GM19452 (cell line): ENCODE data around the gene SEPTIN10.
"Not testable (repeated sequence)": the region's sequence is repeated elsewhere in the genome, so short reads cannot be mapped to it uniquely, and the experiment has no call there.

ENCODE experiments used
- ATAC-seq: cut with Tn5 transposase; IDR thresholded peaks from one replicate; pipeline ENCODE4 v1.9.1; 2021; ENCODE audit not compliant: unreplicated experiment

The SEPTIN10 gene

DNA sequence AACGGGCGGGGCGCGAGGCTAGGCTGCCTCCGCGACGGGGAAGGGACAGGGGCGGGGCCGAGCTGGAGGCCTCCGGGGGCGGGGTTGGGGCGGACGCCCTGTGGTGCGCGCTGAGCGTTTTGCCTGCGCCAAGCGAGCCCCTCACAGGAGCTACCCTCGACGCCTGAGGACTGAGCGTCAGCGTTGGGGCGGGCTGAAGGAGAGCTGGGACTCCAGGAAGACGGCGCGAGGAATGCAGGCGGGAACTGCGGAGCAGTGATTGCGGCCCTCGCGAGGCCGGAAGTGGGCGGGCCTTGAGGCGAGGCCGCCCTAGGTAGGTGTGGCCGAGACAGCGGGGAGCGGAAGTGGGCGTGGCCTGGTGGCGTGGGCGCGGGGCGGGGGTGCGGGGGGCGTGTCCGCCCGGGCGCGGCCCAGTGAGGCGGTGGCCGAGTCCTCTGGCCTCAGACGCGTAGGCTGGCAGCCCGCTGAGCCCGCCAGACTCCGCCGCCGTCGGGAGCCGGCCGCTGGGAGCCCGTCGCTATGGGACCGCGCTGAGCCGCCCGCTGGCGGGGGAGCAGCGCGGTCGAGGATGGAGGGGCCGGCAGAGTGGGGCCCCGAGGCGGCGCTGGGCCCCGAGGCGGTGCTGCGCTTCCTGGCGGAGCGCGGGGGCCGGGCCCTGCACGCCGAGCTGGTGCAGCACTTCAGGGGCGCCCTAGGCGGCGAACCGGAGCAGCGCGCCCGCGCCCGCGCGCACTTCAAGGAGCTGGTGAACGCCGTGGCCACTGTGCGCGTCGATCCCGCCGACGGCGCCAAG, at the start of gene SEPTIN10, which contains the start of gene SOWAHC:
Gene SEPTIN10 (minus strand): TSS at position 45 of the 793 bp plus-strand sequence. CDS start 139 bp downstream, outside the sequence.
Gene SOWAHC (plus strand): TSS at position 443 of the 793 bp plus-strand sequence. CDS start 126 bp downstream, at position 569.
- ATAC-seq = peak; percentile 82

DNA sequence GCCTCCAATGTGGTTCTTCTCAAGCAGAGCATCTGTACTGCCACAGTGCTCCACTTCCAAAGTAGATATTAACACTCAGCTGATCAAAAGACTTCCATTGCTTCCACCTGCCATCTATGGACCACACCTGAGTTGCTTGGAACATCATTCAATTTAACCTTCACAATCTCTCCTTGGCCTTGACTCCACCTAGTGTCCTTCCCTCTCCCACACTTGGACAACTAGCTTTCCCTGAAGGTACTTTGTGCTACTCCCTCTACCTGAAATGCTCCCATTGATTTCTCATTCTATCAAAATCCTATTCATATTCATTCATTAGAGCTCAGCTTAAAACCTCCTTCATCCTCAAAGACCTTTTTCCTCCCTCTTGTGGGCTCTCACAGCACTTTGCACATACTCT, 49.1 kb upstream of the SEPTIN10 start:
- no peak for ATAC-seq

DNA sequence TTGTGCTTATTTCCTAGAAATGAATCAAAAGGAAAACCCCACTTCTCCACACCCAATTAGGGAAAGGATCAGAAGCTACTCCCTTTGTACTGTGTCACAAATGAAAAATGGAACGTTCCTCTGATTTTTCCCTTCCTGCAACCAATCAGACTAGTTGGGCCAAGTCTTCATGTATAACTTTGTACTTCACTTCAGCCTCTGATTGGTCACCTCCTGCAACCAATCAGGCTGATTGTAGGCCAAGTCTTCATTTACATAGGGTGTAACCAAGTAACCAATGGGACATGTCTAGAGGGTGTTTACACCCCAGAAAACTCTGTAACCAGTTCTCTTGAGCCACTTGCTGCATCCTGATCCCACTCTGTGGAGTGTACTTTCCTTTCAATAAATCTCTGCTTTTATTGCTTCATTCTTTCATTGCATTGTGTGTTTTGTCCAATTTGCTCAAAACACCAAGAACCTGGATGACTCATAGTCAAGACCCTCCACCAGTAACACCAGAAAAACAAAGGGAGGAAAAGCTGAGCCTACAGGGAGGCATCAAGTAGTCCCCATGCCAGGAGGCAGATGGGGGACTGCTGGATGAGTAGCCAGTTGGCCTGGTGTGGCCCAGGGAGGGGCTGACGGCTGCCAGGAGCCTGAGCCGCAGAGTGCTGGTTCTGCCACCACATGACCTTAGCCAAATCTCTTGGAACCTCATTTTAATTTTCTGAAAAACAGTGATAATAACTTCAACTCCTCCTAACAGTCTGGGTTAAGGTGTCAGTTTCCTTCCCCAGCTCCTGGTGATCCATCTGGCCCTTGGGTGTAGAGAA, 46.5 kb upstream of the SEPTIN10 start:
- ATAC-seq = no peak

DNA sequence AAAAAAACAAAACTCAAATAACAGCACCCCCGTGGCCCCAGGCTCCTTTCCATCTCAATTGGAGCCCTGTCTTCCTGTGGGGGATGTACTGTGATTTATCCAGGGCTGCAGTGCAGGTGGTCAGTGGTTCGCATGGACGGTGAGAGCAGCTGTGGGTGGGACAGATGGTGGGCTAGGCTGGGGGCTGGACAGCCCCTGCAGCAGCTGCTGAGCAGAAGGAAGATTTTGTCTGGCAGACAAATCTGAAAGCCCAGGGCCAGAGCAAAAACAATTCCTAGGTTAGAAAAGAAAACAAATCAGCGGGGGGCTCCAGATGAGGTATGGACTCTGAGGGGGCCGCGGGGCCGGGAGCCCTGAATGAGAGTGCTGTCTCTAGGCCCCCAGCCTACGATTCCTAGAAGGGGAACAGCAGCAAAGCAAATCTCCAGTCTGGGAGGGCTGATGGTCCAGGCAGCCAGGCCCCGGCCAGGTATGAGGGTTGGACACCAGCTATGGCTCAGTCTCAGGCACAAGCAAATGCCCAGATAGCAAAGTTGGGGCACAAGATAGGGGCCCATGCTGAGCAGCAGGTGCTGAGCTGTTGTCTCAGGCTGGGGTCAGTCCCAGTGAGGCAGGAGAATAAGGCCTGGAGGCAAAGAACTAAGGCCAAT, 45.8 kb upstream of the SEPTIN10 start:
- no peak for ATAC-seq

DNA sequence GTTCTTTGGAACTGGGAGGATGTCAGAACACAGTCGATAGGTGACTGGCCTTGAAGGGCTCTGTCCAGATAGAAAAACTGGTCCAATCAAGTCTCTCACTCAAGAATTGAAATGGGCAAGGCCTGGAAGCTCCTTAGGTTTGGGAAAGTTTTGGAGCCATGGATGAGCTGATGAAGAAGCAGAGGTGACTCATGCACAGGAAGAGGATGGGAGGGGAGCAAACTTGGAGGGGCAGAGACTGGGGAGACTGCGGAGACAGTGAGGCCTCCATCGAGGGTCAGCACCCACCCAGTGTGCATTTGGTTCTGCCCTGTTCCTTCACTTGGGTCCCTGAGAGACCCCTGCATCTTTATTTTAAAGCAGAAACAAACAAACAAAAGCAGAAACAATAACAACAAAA, 41.5 kb upstream of the SEPTIN10 start:
- ATAC-seq = no peak

DNA sequence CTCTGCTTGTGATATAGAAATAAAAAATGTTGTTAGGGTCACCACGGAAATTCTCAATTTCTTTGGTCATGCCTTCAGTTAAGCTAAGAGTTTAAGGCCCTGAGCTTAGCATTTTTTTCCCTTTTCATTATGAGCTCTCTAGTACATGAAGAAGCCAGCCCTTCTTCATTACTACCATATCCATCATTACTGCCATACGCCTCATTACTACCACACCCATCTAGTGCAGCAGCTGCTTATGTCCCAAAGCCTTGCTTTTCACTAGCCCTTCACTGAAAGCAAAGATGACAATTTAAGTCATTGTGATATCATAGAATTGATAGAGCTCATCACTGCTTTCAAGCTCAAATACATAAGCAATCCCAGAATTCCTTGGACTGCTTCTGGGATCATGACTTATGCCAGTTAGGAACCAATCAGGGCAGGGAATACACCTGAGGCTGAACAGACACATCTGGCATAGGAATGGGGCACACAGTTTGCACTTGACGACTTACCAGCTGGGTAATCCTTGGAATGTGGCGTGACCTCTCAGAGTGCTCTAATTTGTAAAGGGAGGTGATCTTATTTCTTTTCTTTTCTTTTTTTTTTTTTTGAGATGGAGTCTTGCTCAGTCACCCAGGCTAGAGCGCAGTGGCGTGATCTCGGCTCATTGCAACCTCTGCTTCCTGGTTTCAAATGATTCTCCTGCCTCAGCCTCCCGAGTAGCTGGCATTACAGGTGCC, 40.7 kb upstream of the SEPTIN10 start:
- no peak for ATAC-seq

DNA sequence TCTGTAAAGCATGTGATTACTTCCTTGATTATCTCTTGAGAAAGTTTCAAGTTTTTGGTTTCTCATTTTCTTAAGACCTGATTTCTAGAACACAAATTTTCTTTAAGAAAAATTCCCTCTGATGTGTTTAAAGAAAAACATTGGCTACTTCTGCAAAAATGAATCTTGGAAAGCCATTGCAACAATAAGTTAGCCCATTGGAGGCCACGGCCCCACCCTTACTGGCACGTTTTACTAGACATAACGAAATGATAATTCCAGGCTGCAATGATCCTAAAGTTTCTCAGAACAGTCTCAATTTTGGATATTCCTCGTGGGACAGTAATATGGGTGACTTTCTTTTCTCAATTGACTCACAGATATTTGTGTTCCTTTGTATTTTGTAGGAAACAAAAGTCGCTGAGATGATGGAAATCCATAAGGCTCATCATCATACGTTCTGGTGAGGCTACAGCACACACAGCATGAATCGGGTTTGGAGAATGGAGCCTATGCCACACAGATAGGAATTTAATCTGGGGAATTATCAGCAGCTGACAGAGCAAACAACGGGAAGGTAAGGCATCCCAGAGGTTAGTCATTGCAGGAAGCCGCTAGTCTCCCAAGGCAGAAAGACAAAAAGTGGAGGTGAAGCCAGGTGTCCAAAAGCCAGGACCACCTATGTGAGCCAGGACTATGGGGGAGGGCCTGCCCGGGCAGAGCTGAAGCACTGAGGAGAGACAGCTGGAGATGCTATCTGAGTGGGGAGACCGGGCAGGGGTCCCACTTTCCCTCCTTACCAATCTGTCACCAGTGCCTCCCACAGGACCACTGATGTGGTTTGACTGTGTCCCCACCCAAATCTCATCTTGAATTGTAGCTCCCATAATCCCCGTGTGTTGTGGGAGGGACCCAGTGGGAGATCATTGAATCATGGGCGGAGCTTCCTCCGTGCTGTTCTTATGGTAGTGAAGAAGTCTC, 36.2 kb upstream of the SEPTIN10 start:
- no peak for ATAC-seq

DNA sequence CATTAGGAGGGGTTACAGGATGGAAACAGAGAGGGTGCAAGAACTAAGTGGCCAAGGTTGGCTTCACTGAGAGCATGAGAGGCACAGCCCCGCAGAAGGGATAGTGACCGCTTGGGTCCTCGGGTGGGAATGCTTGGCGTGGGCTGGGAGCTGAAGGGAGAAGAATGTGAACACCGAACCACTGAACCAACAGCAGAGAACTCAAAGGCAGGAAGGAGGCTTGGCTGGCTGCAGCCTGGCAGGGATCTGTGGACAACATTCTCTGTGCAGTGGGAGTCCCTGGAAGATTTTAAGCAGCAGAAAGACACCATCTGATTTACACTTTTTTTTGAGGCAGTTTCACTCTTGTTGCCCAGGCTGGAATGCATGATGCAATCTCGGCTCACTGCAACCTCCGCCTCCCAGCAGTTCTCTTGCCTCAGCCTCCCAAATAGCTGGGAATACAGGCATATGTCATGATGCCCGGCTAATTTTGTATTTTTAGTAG, 34.3 kb upstream of the SEPTIN10 start:
- no peak for ATAC-seq

DNA sequence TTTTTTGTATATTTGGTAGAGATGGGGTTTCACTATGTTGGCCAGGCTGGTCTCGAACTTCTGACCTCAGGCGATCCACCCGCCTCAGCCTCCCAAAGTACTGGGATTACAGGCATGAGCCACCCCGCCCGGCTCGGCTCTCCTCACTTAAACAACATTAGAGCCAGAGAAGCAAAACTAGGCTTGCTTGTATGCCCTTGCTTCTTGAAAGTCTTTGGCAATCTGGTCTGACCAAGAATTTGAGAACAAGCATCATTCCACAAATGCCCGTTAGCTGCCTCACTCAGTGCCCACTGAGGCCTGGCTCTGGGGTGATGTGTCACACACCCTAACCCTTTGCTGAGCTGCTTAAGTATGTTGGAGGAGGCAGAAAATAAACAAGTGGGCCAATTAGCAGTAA, 33.9 kb upstream of the SEPTIN10 start:
- ATAC-seq = no peak

DNA sequence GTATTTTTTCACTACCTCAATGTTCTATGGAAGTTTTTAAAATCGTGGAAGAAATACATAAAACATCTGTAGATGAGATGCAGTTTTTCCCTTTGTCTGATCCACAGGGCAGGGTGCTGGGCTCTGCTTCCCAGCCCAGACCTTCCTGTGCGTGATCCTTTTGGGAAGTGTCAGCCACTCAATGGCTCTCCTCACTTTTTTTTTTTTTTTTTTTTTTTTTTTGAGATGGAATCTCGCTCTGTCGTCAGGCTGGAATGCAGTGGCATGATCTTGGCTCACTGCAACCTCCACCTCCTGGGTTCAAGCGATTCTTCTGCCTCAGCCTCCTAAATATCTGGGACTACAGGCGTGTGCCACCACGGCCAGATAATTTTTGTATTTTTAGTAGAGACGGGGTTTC, 33.2 kb upstream of the SEPTIN10 start:
- no peak for ATAC-seq

DNA sequence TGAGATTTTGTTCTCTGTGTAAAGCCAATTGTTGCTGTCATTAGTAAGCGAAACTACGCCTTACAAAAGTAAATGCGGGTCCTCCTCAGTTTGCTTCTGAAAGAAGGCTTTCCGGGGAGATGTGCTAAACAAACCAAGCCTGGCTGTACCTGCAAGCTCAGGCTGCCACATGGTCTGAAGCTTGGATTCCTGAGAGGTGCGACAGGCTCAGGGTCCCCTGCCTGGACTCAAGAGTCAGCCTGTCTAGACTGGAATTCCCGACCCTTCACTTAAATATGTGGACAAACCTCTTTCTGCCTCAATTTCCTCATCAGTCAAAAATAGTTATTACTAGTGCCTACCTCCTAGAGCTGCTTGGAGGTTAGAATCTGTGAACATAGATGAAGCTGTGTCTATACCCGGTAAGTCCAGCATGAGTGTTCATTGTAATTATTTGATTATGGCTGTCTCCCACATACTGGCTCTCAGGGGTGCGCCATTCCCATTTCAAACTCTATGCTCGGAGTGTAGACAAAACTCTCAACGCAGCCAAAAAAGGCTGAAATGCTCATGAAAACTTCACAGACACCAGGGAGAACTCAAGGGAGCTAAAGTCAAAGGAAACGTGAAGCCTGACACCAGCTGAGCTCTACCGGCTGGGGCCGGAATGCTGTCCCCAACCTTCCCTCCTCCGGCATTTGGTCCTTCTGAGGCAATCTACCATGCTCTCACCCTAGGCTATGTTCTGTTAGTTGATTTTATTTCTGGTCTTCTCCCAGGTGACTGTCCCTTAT, 31.8 kb upstream of the SEPTIN10 start:
- no peak for ATAC-seq

DNA sequence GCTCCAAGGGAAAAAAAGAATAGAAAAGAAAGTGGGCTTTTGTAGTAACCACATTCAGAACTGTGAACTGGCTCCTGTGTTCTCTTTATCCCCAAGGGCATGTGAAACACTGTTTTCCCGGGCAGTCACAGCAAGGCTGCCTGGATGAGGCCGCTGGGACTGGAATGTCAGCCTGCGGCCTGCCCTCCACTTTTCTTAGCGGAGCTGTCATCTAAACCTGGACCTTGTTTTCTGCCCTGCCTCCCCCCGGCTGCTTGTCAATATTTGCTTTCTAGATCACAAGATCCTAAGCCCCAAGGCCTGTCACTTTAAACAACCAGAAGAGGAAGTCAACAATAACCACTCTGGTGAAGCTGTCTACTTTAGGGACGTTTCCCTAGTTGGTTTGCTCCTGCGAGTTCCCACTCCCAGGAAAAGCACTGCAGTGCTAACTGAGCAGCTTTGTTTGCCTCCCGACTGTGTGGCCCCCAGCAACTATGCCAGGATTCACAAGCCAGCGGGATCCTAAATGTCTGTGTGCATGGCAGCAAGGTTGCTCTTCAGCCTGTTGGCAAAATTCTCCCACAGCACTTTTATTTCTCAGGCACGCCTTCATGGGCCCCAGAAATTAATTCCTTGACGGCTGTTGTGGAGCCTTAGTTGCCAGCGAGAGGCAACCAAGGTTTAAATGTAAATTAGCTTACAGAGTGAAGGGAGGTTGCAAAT, 31.0 kb upstream of the SEPTIN10 start:
- no peak for ATAC-seq

DNA sequence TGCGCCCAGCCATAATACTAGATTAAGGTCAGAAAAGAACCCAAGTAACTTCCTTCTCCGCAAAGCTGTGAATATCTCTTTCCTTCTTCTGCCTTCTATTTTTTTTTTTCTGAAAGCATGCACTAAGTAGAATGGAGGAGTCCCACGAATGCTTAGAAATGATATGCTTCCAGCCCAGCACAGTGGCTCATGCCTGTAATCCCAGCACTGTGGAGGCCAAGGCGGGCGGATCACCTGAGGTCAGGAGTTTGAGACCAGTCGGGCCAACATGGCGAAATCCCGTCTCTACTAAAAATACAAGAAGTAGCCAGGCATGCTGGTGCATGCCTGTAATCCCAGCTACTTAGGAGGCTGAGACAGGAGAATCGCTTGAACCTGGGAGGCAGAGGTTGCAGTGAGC, 26.2 kb upstream of the SEPTIN10 start:
- ATAC-seq = not testable (repeated sequence)

DNA sequence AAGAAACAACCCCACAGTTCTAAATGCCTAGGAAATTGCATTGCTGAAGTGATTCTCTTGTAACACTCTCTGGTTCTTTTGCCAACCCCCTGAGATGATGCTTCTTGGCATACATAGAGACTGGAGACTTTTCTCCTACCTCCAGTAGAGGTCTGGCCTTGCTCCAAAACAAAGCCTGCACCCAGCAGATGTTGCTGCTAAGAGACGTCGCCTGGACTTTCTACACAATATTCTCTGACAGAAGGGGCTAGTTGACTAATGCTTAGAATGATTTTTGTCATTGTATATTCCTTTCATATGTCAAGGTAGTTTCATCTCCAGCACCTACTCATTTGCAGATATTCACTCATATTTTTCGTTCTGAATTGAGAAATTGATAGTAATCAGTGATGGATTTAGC, 25.0 kb upstream of the SEPTIN10 start:
- ATAC-seq = no peak

DNA sequence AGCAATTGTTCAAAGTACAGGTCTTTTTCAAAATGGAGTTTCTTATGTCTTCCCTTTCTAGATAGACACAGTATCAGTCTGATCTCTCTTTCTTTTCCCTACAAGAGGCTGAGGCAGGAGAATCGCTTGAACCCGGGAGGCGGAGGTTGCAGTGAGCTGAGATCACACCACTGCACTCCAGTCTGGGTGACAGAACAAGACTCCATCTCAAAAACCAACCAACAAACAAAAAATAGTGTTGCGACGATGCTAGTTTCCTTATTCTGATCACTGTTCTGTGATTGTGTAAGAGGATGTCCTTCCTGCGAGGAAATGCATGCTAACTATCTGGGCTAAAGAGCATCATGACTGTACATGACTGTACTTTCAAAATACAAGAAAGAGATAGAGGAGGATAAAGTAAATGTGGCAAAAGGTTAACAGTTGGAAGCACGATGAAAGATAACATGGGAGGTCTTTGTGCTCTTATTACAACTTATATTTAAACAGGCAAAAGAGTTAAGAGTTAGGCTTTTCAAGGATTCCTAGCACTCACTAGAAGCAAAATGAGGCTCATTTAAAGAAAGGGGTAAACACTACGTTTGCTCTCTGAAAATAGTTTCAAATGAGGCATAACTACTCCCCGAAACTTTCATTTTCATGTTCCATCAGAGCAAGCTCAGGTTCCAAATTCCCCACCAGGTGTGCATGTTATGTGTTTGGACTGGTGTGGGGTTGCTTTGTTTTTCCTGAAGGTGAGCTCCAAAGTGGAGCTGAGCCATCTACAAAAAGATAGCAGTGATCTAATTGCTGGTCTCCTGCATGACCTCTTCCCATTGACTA, 24.2 kb upstream of the SEPTIN10 start:
- ATAC-seq = peak; percentile 71

DNA sequence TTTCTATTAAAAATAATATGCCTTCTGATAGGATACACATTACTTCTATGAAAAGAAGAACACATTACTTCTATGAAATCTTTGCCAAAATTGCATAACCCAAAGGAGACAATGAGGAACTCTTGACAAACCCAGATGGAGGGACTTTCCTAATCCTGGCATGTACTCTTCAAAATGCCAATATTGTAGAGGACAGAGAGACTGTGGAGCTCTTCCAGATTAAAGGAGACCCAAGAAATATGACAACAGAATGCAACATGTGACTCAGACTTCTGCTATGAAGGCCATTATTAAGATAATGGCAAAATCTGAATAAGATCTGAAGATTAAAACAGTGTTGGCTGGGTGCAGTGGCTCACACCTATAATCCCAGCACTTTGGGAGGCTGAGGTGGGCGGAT, 22.6 kb upstream of the SEPTIN10 start:
- ATAC-seq = no peak
